Nephron (organoid): ENCODE results near the gene OR5K3.

Experiments
- H3K27ac Mint-ChIP-seq, 3 experiments: 2 replicates each; pipeline ENCODE4 v1.8.0; 2020; ENCODE audit warnings: mixed read lengths in 3 of 3, mild to moderate bottlenecking in 2 of 3, moderate library complexity in 1 of 3
- H3K27me3 Mint-ChIP-seq: 2 replicates; pipeline ENCODE4 v1.8.0; 2021; ENCODE audit warnings: low read depth, mild to moderate bottlenecking, moderate library complexity, mixed read lengths
- H3K36me3 Mint-ChIP-seq: 2 replicates; pipeline ENCODE4 v1.8.0; 2020; ENCODE audit warnings: low read depth, mixed read lengths
- H3K4me1 Mint-ChIP-seq: 2 replicates; pipeline ENCODE4 v1.8.0; 2020; ENCODE audit warnings: mixed read lengths
- H3K4me3 Mint-ChIP-seq, 3 experiments: 2 replicates each; pipeline ENCODE4 v1.8.0; 2020; ENCODE audit warnings: mild to moderate bottlenecking in 3 of 3, mixed read lengths in 3 of 3, moderate library complexity in 2 of 3
- H3K9me3 Mint-ChIP-seq: 2 replicates; pipeline ENCODE4 v1.8.0; 2020; ENCODE audit warnings: mixed read lengths
- TF ChIP-seq, protein P1 (sequence below), 3 experiments: fragments of 200-600 bp; sonication (generic); IDR thresholded peaks; one replicate each; pipeline ENCODE4 v1.5.0; 2021; ENCODE audit warnings: antibody characterized with exemption in 3 of 3; ENCODE audit not compliant: unreplicated experiment in 3 of 3

The OR5K3 gene

DNA sequence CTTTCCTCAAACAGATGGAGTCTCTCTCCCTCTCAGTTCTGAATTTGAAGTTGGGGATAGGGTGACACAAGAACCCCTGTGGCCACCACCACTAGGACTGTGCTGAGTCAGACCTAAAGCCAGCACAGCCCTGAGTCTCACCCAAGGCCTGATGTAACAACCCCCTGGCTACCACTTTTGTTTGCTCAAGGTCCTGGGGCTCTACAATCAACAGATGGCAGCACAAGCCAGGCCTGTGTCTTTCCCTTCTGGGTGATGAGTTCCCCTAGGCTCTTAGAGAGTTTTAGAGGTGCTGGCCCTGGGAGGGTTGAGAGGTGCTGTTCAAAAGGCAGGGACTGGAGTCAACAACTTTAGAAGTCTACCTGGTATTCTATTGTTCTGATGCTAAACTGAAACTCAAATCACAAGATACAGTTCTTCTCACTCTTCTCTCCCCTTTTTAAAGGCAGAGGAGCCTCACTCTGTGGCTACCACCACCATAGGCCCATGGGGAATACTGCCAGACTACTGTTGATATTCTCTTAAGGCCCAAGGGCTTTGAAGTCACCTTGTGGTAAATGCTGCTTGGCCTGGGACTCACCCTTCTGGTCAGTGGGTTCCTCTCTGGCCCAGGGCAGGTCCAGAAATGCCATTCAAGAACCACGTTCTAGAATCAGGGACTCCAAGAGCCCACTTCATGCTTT lies 30.3 kb upstream of the OR5K3 start:
- H3K4me3 Mint-ChIP-seq: no peak overlapping the region
- H3K9me3 Mint-ChIP-seq: peaks cover 11% of the 10 kb centered on the region
- H3K36me3 Mint-ChIP-seq: no peaks in the 10 kb centered on the region

GRCh38 chr3:98360681-98361080 lies 29.8 kb upstream of the OR5K3 start:
- H3K27me3 Mint-ChIP-seq: no peaks in the 10 kb centered on the region
- H3K9me3 Mint-ChIP-seq: peaks cover 11% of the 10 kb centered on the region
- TF ChIP-seq, protein P1, sequence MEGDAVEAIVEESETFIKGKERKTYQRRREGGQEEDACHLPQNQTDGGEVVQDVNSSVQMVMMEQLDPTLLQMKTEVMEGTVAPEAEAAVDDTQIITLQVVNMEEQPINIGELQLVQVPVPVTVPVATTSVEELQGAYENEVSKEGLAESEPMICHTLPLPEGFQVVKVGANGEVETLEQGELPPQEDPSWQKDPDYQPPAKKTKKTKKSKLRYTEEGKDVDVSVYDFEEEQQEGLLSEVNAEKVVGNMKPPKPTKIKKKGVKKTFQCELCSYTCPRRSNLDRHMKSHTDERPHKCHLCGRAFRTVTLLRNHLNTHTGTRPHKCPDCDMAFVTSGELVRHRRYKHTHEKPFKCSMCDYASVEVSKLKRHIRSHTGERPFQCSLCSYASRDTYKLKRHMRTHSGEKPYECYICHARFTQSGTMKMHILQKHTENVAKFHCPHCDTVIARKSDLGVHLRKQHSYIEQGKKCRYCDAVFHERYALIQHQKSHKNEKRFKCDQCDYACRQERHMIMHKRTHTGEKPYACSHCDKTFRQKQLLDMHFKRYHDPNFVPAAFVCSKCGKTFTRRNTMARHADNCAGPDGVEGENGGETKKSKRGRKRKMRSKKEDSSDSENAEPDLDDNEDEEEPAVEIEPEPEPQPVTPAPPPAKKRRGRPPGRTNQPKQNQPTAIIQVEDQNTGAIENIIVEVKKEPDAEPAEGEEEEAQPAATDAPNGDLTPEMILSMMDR (IDR thresholded peaks at IDR 0.05; ENCODE audit: unreplicated experiment in 3 of 3): no peak
- H3K4me3 Mint-ChIP-seq: no peak overlapping the region
- no peak overlapping the region for H3K27ac Mint-ChIP-seq
- H3K4me1 Mint-ChIP-seq: no peaks in the 10 kb centered on the region
- H3K36me3 Mint-ChIP-seq: no peaks in the 10 kb centered on the region

More for the DNA sequence above, 30.3 kb upstream of the OR5K3 start:
- TF ChIP-seq, protein P1 (IDR thresholded peaks at IDR 0.05; ENCODE audit: unreplicated experiment in 3 of 3): no peak
- Mint-ChIP-seq H3K27ac (no peak overlapping the region), H3K4me1 (no peaks in the 10 kb centered on the region), H3K27me3 (no peaks in the 10 kb centered on the region)

DNA sequence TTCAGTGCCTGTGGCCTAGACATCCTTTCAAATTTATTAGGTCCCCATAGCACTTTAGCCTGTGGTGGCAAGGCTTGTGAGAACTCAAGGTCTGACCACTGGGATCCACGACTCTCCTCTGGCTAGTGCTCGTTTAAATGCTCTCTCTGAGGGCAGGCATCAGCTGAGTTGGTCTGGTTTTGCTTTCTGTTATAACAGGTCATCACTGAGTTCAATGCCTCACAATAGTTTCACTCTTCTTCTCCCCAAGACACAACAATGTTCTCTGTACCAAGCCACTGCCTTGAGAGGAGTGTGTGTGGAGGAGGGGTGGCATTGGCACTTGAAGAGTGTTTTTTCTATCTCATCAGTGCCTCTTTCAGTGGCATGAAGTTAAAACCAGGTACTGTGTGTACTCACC lies 29.2 kb upstream of the OR5K3 start:
- Mint-ChIP-seq H3K27ac (no peak overlapping the region), H3K4me3 (no peak overlapping the region), H3K36me3 (no peaks in the 10 kb centered on the region), H3K9me3 (peaks cover 11% of the 10 kb centered on the region), H3K27me3 (no peaks in the 10 kb centered on the region), H3K4me1 (no peaks in the 10 kb centered on the region)
- TF ChIP-seq, protein P1 (IDR thresholded peaks at IDR 0.05; ENCODE audit: unreplicated experiment in 3 of 3): no peak

DNA sequence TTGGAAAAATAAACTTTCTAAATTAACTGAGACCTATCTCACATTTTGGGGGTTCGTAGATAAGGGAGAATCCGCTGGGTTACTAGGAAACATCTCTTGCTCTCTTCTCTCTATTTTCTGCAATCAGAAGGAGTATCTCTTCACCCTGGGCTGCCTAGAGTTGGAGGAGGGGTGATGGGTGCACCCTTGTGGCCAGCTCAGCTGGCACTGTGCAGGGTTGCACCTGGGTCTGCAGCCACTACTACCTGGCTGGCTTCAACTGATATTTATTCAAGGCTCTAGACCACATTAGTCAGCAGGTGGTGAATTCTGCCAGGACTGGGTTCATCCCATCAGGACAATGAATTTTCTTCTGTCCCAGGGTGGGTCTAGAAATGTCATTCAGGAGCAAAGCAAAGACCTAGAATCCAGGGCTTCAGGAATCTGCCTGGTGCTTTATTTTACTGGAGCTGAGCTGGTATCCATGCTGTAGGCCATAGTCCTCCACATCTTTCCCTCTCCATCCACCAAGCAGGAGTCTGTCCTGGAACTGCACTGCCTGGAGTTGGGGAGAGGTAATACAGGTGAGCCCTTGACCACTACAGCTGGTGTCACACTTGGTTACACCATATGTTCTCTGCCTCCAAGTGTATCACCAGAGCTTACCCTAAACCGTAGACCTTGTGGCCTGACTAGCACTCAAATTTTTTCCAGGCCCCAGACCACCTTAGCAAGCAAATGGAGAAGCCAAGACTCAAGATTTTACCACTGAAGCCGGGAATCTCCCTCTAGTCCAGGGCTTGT lies 22.8 kb upstream of the OR5K3 start:
- H3K36me3 Mint-ChIP-seq: no peaks in the 10 kb centered on the region
- no peak overlapping the region for H3K27ac Mint-ChIP-seq

DNA sequence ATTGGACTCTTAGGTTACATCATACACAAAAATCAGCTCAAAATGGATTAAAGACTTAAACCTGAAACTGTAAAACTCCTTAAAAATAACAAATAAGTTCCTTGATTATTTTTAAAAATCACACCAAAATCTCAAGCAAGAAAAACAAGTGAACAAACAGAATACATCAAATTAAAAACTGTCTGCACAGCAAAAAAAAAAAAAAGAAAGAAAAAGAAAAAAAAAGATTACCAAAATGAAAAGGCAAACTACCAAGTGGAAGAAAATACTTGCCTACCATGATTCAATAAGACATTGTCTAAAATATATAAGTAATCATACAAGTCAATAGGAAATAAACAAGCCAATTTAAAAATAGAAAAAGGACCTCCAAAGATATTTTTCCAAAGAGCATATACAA lies 19.3 kb upstream of the OR5K3 start:
- Mint-ChIP-seq H3K4me1 (no peaks in the 10 kb centered on the region), H3K27ac (no peak overlapping the region), H3K9me3 (no peaks in the 10 kb centered on the region), H3K27me3 (no peaks in the 10 kb centered on the region), H3K4me3 (no peak overlapping the region), H3K36me3 (no peaks in the 10 kb centered on the region)
- TF ChIP-seq, protein P1 (IDR thresholded peaks at IDR 0.05; ENCODE audit: unreplicated experiment in 3 of 3): no peak

More for the DNA sequence above, 22.8 kb upstream of the OR5K3 start:
- no peaks in the 10 kb centered on the region for H3K4me1 Mint-ChIP-seq
- no peaks in the 10 kb centered on the region for H3K27me3 Mint-ChIP-seq
- no peak overlapping the region for H3K4me3 Mint-ChIP-seq
- no peaks in the 10 kb centered on the region for H3K9me3 Mint-ChIP-seq
- TF ChIP-seq, protein P1 (IDR thresholded peaks at IDR 0.05; ENCODE audit: unreplicated experiment in 3 of 3): no peak
